PC-3 (cell line): Measurements from ENCODE around the gene NFKB1. TPM values are rescaled to one million over a fixed set of nuclear protein-coding genes. Genes with fewer than 3 reads are reported as not detected.
A peak's percentile ranks its signal among the peaks of the same experiment; 100 is the strongest.

Source experiments
- ATAC-seq: fragments of 200-7000 bp; cut with Tn5 transposase; 2 replicates; pipeline ENCODE4 v1.9.1; 2020; ENCODE audit warnings: mild to moderate bottlenecking, moderate library complexity
- BruUV-seq: library from RNA; stranded (reverse); fragments of 400-500 nt; replicated peaks from 2 replicates; lab custom pipeline; 2021; lab: Mats Ljungman, UMichigan
- CTCF ChIA-PET: fragments of 300-600 bp; sonication (Branson Sonifier 250); formaldehyde crosslinking; loops from one replicate; lab custom pipeline; 2022; ENCODE audit warnings: antibody characterized with exemption; lab: Charles Lee
- POLR2A ChIA-PET: fragments of 300-600 bp; sonication (Branson Sonifier 250); formaldehyde crosslinking; loops from one replicate; lab custom pipeline; 2022; ENCODE audit warnings: antibody characterized with exemption; ENCODE audit not compliant: unreplicated experiment; lab: Charles Lee
- DNase-seq: peaks from one replicate; pipeline ENCODE4 v3.0.0-alpha.2; 2015
- H2AFZ ChIP-seq: fragments of 300-600 bp; sonication (generic); 2 replicates; pipeline ENCODE4 v1.6.0; 2016; ENCODE audit warnings: antibody characterized with exemption, low read length
- H3F3A ChIP-seq: fragments of 300-600 bp; sonication (generic); one replicate; pipeline ENCODE4 v1.6.0; 2017; ENCODE audit warnings: antibody characterized with exemption, low read length, control low read depth, mild to moderate bottlenecking; ENCODE audit not compliant: unreplicated experiment
- H3K27ac ChIP-seq: fragments of 300-600 bp; sonication (generic); 2 replicates; pipeline ENCODE4 v1.5.1; 2016; ENCODE audit warnings: mild to moderate bottlenecking, low read length
- H3K27me3 ChIP-seq: fragments of 300-600 bp; sonication (generic); 2 replicates; pipeline ENCODE4 v1.6.1; 2016; ENCODE audit warnings: low read length, mixed read lengths
- H3K36me3 ChIP-seq: fragments of 300-600 bp; sonication (generic); 2 replicates; pipeline ENCODE4 v1.6.1; 2016; ENCODE audit warnings: low read depth, mixed run types, low read length, mixed read lengths
- H3K4me1 ChIP-seq: fragments of 300-600 bp; sonication (generic); 2 replicates; pipeline ENCODE4 v1.5.1; 2016; ENCODE audit warnings: low read length; ENCODE audit not compliant: insufficient read depth
- H3K4me2 ChIP-seq: fragments of 300-600 bp; sonication (generic); 2 replicates; pipeline ENCODE4 v1.6.0; 2016; ENCODE audit warnings: low read length
- H3K4me3 ChIP-seq: fragments of 300-600 bp; sonication (generic); 2 replicates; pipeline ENCODE4 v1.5.1; 2016; ENCODE audit warnings: mild to moderate bottlenecking, low read length, mixed read lengths
- H3K79me2 ChIP-seq: fragments of 300-600 bp; sonication (generic); 2 replicates; pipeline ENCODE4 v1.6.1; 2017; ENCODE audit warnings: low read length, mixed read lengths
- H3K9ac ChIP-seq: fragments of 300-600 bp; sonication (generic); 2 replicates; pipeline ENCODE4 v1.6.0; 2016; ENCODE audit warnings: mild to moderate bottlenecking, low read length
- H3K9me2 ChIP-seq: fragments of 300-600 bp; sonication (generic); replicated peaks from 2 replicates; pipeline ENCODE4 v1.6.1; 2016; ENCODE audit warnings: mixed run types, low read length, mixed read lengths
- H3K9me3 ChIP-seq: fragments of 300-600 bp; sonication (generic); 2 replicates; pipeline ENCODE4 v1.6.1; 2016; ENCODE audit warnings: low read length, mixed read lengths
- H4K20me1 ChIP-seq: fragments of 300-600 bp; sonication (generic); 2 replicates; pipeline ENCODE4 v1.6.1; 2016; ENCODE audit warnings: low read length, mixed read lengths
- EZH2 ChIP-seq: fragments of 300-600 bp; sonication (generic); IDR thresholded peaks from one replicate; pipeline ENCODE4 v1.6.1; 2017; ENCODE audit warnings: antibody characterized with exemption, mild to moderate bottlenecking, low read length; ENCODE audit not compliant: unreplicated experiment
- EZH2phosphoT487 ChIP-seq: fragments of 300-600 bp; sonication (generic); IDR thresholded peaks from 2 replicates; pipeline ENCODE4 v1.6.1; 2018; ENCODE audit warnings: mild to moderate bottlenecking, antibody characterized with exemption, low read length, borderline replicate concordance
- intact Hi-C: fragments of 100-400 bp; cut with micrococcal nuclease; formaldehyde crosslinking; loops from 2 replicates; pipeline ENCODE4 v1.9.0; 2023
- total RNA-seq: library from RNA; depleted of rRNA; stranded (reverse); fragments of >200 nt; gene quantifications from 2 replicates; pipeline ENCODE4 v1.2.3, GENCODE V29; 2014
- TF ChIP-seq, protein P1 (sequence below): fragments of 300-600 bp; sonication (generic); conservative IDR thresholded peaks from 2 replicates; pipeline ENCODE4 v1.5.1; 2017; ENCODE audit warnings: antibody characterized with exemption, low read depth, mild to moderate bottlenecking, low read length

NFKB1 gene
- total RNA-seq, 1 experiment from 2014 or later, result 22.2 TPM

- H3K9me2 ChIP-seq, result no peaks in the 10 kb centered on the region
- intact Hi-C loops, result loop anchor here (5.0 kb wide), 1 partner anchor 73 kb away; the partner anchor contains the start of gene NFKB1
- no peaks in the 10 kb centered on the region for H3K27me3 ChIP-seq
- peaks cover 9% of the 10 kb centered on the region for H3F3A ChIP-seq
- peak overlapping the region; percentile 35; the same call in 1 of the 2 replicates for H3K4me3 ChIP-seq
- no TSS peak for BruUV-seq
- 0 out of 2 replicates have a peak, but pooled peaks cover 10% of the 10 kb centered on the region for H4K20me1 ChIP-seq
- CTCF ChIA-PET, result interaction anchor here (0.5 kb wide), 1 partner anchor 11 kb away, joined by 3 read pairs; no protein-coding TSS in a partner anchor
- peak; percentile 62 for DNase-seq
- peak overlapping the region; percentile 77 for H3K4me2 ChIP-seq
- no peaks in the 10 kb centered on the region for H3K9me3 ChIP-seq
- peaks cover 24% of the 10 kb centered on the region for H3K36me3 ChIP-seq
- no peak overlapping the region for H2AFZ ChIP-seq
- TF ChIP-seq EZH2 (no peak), EZH2phosphoT487 (no peak)
- TF ChIP-seq, protein P1, sequence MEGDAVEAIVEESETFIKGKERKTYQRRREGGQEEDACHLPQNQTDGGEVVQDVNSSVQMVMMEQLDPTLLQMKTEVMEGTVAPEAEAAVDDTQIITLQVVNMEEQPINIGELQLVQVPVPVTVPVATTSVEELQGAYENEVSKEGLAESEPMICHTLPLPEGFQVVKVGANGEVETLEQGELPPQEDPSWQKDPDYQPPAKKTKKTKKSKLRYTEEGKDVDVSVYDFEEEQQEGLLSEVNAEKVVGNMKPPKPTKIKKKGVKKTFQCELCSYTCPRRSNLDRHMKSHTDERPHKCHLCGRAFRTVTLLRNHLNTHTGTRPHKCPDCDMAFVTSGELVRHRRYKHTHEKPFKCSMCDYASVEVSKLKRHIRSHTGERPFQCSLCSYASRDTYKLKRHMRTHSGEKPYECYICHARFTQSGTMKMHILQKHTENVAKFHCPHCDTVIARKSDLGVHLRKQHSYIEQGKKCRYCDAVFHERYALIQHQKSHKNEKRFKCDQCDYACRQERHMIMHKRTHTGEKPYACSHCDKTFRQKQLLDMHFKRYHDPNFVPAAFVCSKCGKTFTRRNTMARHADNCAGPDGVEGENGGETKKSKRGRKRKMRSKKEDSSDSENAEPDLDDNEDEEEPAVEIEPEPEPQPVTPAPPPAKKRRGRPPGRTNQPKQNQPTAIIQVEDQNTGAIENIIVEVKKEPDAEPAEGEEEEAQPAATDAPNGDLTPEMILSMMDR, result no peak
- no peak overlapping the region for H3K9ac ChIP-seq
- 0 out of 2 replicates have a peak, but pooled peaks cover 9% of the 10 kb centered on the region for H3K79me2 ChIP-seq
- POLR2A ChIA-PET, result no interaction called here
- ATAC-seq, result peak; percentile 72
- H3K27ac ChIP-seq, result peak overlapping the region; percentile 70
- peaks cover 37% of the 10 kb centered on the region for H3K4me1 ChIP-seq
Observed at GRCh38 chr4:102575369-102576129, 74.4 kb downstream of the NFKB1 start.

DNA sequence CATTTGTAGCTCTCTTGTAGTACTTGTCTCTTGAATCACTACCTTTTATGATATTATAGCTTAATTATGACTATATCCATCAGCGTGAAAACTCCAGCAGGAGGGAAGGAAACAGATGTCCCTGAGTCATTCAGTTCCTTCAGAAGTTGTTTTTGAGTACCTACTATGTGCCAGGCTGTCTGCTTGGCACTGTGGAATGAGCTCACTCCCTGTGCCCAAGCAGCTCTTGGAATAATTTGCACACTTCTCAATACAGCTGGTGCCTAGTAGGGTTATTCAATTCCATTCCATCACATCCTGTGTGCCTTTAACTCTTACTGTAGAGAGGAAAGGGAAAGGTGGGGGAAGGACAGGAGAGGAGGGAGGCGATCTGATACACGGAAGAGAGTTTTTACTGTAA lies 77.1 kb downstream of the NFKB1 start:
- ChIA-PET POLR2A (no interaction called here), CTCF (no interaction called here)
- Histone ChIP-seq H3K27ac (no peak overlapping the region), H3K4me2 (no peak overlapping the region), H4K20me1 (0 out of 2 replicates have a peak, but pooled peaks cover 10% of the 10 kb centered on the region), H3K9ac (no peak overlapping the region), H3F3A (peaks cover 9% of the 10 kb centered on the region), H3K4me1 (peaks cover 49% of the 10 kb centered on the region), H3K79me2 (0 out of 2 replicates have a peak, but pooled peaks cover 9% of the 10 kb centered on the region), H3K9me3 (no peaks in the 10 kb centered on the region), H2AFZ (no peak overlapping the region), H3K9me2 (no peaks in the 10 kb centered on the region), H3K4me3 (no peak overlapping the region), H3K27me3 (no peaks in the 10 kb centered on the region), H3K36me3 (peaks cover 29% of the 10 kb centered on the region)
- no TSS peak for BruUV-seq
- TF ChIP-seq, protein P1, result no peak
- TF ChIP-seq EZH2phosphoT487, result no peak
- no peak for TF ChIP-seq EZH2
- no peak for DNase-seq
- intact Hi-C loops, result loop anchor here (5.0 kb wide), 1 partner anchor 76 kb away; the partner anchor contains the start of gene NFKB1
- ATAC-seq, result no peak
